HEK293 (cell line): ENCODE results near the gene KXD1.
A peak's percentile ranks its signal among the peaks of the same experiment; 100 is the strongest.

Experiments
- ATF2 ChIP-seq: fragments of 450-650 bp; formaldehyde crosslinking; IDR thresholded peaks from 2 replicates; pipeline ENCODE4 v1.5.1; 2016; ENCODE audit warnings: missing biosample characterization, missing genetic modification characterization, low read depth
- EGR2 ChIP-seq: fragments of 450-650 bp; formaldehyde crosslinking; IDR thresholded peaks from 2 replicates; pipeline ENCODE4 v1.5.1; 2016; ENCODE audit warnings: low read depth, missing biosample characterization, missing genetic modification characterization
- ELK4 ChIP-seq: IDR thresholded peaks from 2 replicates; pipeline ENCODE4 v1.6.1; 2011; ENCODE audit warnings: mild to moderate bottlenecking, low read depth, low read length, borderline replicate concordance
- GLI2 ChIP-seq: fragments of 450-650 bp; formaldehyde crosslinking; IDR thresholded peaks from 2 replicates; pipeline ENCODE4; 2017; ENCODE audit warnings: missing biosample characterization, missing genetic modification characterization, low read depth, borderline replicate concordance
- HOXA7 ChIP-seq: sonication (generic); formaldehyde crosslinking; IDR thresholded peaks from 2 replicates; pipeline ENCODE4 v1.8.1; 2022; ENCODE audit warnings: missing genetic modification reagents, borderline replicate concordance
- KLF7 ChIP-seq: fragments of 450-650 bp; formaldehyde crosslinking; IDR thresholded peaks from 2 replicates; pipeline ENCODE4 v1.5.1; 2016; ENCODE audit warnings: missing biosample characterization, missing genetic modification characterization, borderline replicate concordance
- MEIS1 ChIP-seq: sonication (generic); formaldehyde crosslinking; IDR thresholded peaks from 2 replicates; pipeline ENCODE4 v1.8.1; 2022; ENCODE audit warnings: missing genetic modification reagents, mild to moderate bottlenecking, borderline replicate concordance
- MZF1 ChIP-seq: fragments of 450-650 bp; formaldehyde crosslinking; IDR thresholded peaks from 2 replicates; pipeline ENCODE4 v1.5.1; 2017; ENCODE audit warnings: missing biosample characterization, missing genetic modification characterization, borderline replicate concordance
- YY1 ChIP-seq: fragments of 450-650 bp; formaldehyde crosslinking; IDR thresholded peaks from 2 replicates; pipeline ENCODE4 v1.5.1; 2018; ENCODE audit warnings: missing biosample characterization, missing genetic modification characterization
- YY2 ChIP-seq: fragments of 450-650 bp; formaldehyde crosslinking; IDR thresholded peaks from 2 replicates; pipeline ENCODE4 v1.5.1; 2016; ENCODE audit warnings: missing biosample characterization, missing genetic modification characterization
- ZBTB26 ChIP-seq: fragments of 450-650 bp; formaldehyde crosslinking; optimal IDR thresholded peaks from 2 replicates; pipeline ENCODE3; 2016; ENCODE audit warnings: missing biosample characterization, mild to moderate bottlenecking, missing genetic modification characterization
- ZFHX2 ChIP-seq: fragments of 450-650 bp; formaldehyde crosslinking; conservative IDR thresholded peaks from 2 replicates; pipeline ENCODE4 v1.5.1; 2016; ENCODE audit warnings: missing biosample characterization, missing genetic modification characterization
- ZFP3 ChIP-seq: fragments of 450-650 bp; formaldehyde crosslinking; IDR thresholded peaks from 2 replicates; pipeline ENCODE4 v1.5.1; 2016; ENCODE audit warnings: low read depth, missing biosample characterization, missing genetic modification characterization
- ZNF132 ChIP-seq: fragments of 450-650 bp; formaldehyde crosslinking; IDR thresholded peaks from 2 replicates; pipeline ENCODE4 v1.5.1; 2017; ENCODE audit warnings: missing biosample characterization, missing genetic modification characterization, borderline replicate concordance
- ZNF140 ChIP-seq: fragments of 450-650 bp; formaldehyde crosslinking; IDR thresholded peaks from 2 replicates; pipeline ENCODE4 v1.5.1; 2016; ENCODE audit warnings: missing biosample characterization, missing genetic modification characterization
- ZNF148 ChIP-seq: fragments of 450-650 bp; formaldehyde crosslinking; IDR thresholded peaks from 2 replicates; pipeline ENCODE4 v1.5.0; 2017; ENCODE audit warnings: missing biosample characterization, missing genetic modification characterization, borderline replicate concordance
- ZNF19 ChIP-seq: fragments of 450-650 bp; formaldehyde crosslinking; IDR thresholded peaks from 2 replicates; pipeline ENCODE4; 2016; ENCODE audit warnings: missing biosample characterization, missing genetic modification characterization, low read depth
- ZNF221 ChIP-seq: fragments of 450-650 bp; formaldehyde crosslinking; IDR thresholded peaks from 2 replicates; pipeline ENCODE4 v1.5.1; 2017; ENCODE audit warnings: missing biosample characterization, missing genetic modification characterization, borderline replicate concordance
- ZNF223 ChIP-seq: fragments of 450-650 bp; formaldehyde crosslinking; IDR thresholded peaks from 2 replicates; pipeline ENCODE4 v1.5.1; 2016; ENCODE audit warnings: missing biosample characterization, missing genetic modification characterization
- ZNF426 ChIP-seq: fragments of 450-650 bp; formaldehyde crosslinking; IDR thresholded peaks from 2 replicates; pipeline ENCODE4 v1.5.1; 2017; ENCODE audit warnings: missing biosample characterization, missing genetic modification characterization, mild to moderate bottlenecking, inconsistent platforms, moderate library complexity
- ZNF514 ChIP-seq: fragments of 450-650 bp; formaldehyde crosslinking; IDR thresholded peaks from 2 replicates; pipeline ENCODE4 v1.5.1; 2016; ENCODE audit warnings: missing biosample characterization, missing genetic modification characterization
- ZNF639 ChIP-seq: fragments of 450-650 bp; formaldehyde crosslinking; IDR thresholded peaks from 2 replicates; pipeline ENCODE4 v1.5.1; 2016; ENCODE audit warnings: missing biosample characterization, missing genetic modification characterization
- ZNF670 ChIP-seq: fragments of 450-650 bp; formaldehyde crosslinking; IDR thresholded peaks from 2 replicates; pipeline ENCODE4 v1.5.1; 2016; ENCODE audit warnings: missing biosample characterization, missing genetic modification characterization, low read depth
- ZNF677 ChIP-seq: fragments of 450-650 bp; IDR thresholded peaks from 2 replicates; pipeline ENCODE4 v1.5.0; 2018; ENCODE audit warnings: missing biosample characterization, mild to moderate bottlenecking, missing genetic modification characterization, moderate library complexity
- ZNF707 ChIP-seq: fragments of 450-650 bp; formaldehyde crosslinking; IDR thresholded peaks from 2 replicates; pipeline ENCODE4 v1.5.1; 2016; ENCODE audit warnings: missing biosample characterization, missing genetic modification characterization
- ZNF747 ChIP-seq: fragments of 450-650 bp; formaldehyde crosslinking; IDR thresholded peaks from 2 replicates; pipeline ENCODE4 v1.5.1; 2016; ENCODE audit warnings: missing biosample characterization, missing genetic modification characterization
- ZNF777 ChIP-seq: fragments of 450-650 bp; formaldehyde crosslinking; IDR thresholded peaks from 2 replicates; pipeline ENCODE4 v1.5.1; 2017; ENCODE audit warnings: missing biosample characterization, missing genetic modification characterization, borderline replicate concordance
- ZSCAN16 ChIP-seq: fragments of 450-650 bp; formaldehyde crosslinking; IDR thresholded peaks from 2 replicates; pipeline ENCODE4 v1.5.1; 2016; ENCODE audit warnings: missing biosample characterization, missing genetic modification characterization
- ZSCAN18 ChIP-seq: fragments of 450-650 bp; formaldehyde crosslinking; IDR thresholded peaks from 2 replicates; pipeline ENCODE4 v1.5.1; 2016; ENCODE audit warnings: missing biosample characterization, missing genetic modification characterization

Gene KXD1

GRCh38 chr19:18557411-18558201 lies at the start of gene KXD1 (continued):
- peak; percentile 86 for TF ChIP-seq ZNF639 (tag by site-specific recombination)
- no peak for TF ChIP-seq ZNF670 (tag by site-specific recombination)
- TF ChIP-seq ATF2: 0 out of 2 replicates have a peak, but pooled peaks have one; percentile 4
- no peak for TF ChIP-seq GLI2 (tag by site-specific recombination)
- TF ChIP-seq ZNF677 (tag by site-specific recombination): no peak
- 0 out of 2 replicates have a peak, but pooled peaks have one; percentile 15 for TF ChIP-seq ZNF148 (tag by site-specific recombination)
- TF ChIP-seq YY2: no peak
- TF ChIP-seq MEIS1 (CRISPR knock-in tag): no peak
- no peak for TF ChIP-seq ZFHX2 (tag by site-specific recombination)
- TF ChIP-seq ZFP3 (tag by site-specific recombination): no peak
- no peak for TF ChIP-seq MZF1 (tag by site-specific recombination)
- TF ChIP-seq ZNF140 (tag by site-specific recombination): no peak
- TF ChIP-seq ZNF132 (tag by site-specific recombination): no peak
- no peak for TF ChIP-seq ZSCAN16
- TF ChIP-seq ZSCAN18 (tag by site-specific recombination): no peak
- no peak for TF ChIP-seq ZNF19 (tag by site-specific recombination)
- no peak for TF ChIP-seq ZNF426
- no peak for TF ChIP-seq EGR2 (tag by site-specific recombination)
- no peak for TF ChIP-seq ZNF514 (tag by site-specific recombination)
- no peak for TF ChIP-seq ZNF223 (tag by site-specific recombination)
- no peak for TF ChIP-seq ZNF777 (tag by site-specific recombination)
- TF ChIP-seq HOXA7: no peak
- no peak for TF ChIP-seq ZNF707 (tag by site-specific recombination)
- 0 out of 2 replicates have a peak, but pooled peaks have one; percentile 33 for TF ChIP-seq YY1 (tag by site-specific recombination)
- TF ChIP-seq ZNF747 (tag by site-specific recombination): no peak
- peak; percentile 53; the same call in 1 of the 2 replicates for TF ChIP-seq KLF7
- TF ChIP-seq ZBTB26 (tag by site-specific recombination): peak; percentile 96
- TF ChIP-seq ELK4: no peak; the same call in 1 of the 2 replicates
- TF ChIP-seq ZNF221 (tag by site-specific recombination): no peak
